HG03135 (cell line): ENCODE results near the gene SV2C.

ENCODE experiments used
- ATAC-seq: cut with Tn5 transposase; IDR thresholded peaks from one replicate; pipeline ENCODE4 v1.9.1; 2021; ENCODE audit warnings: mild to moderate bottlenecking, moderate library complexity; ENCODE audit not compliant: unreplicated experiment

The SV2C gene

GRCh38 chr5:76163111-76163628 is 80.0 kb downstream of the SV2C start:
- no peak for ATAC-seq

GRCh38 chr5:76165029-76165428 is 81.8 kb downstream of the SV2C start:
- ATAC-seq = no peak

- no peak for ATAC-seq
Measured at GRCh38 chr5:76165711-76166374, 82.7 kb downstream of the SV2C start.

GRCh38 chr5:76166886-76167576 is 83.8 kb downstream of the SV2C start:
- no peak for ATAC-seq

- no peak for ATAC-seq
Measured at GRCh38 chr5:76169146-76169905, 86.1 kb downstream of the SV2C start.

- no peak for ATAC-seq
Measured at GRCh38 chr5:76174101-76174500, 90.9 kb downstream of the SV2C start.

GRCh38 chr5:76175051-76175666 is 92.0 kb downstream of the SV2C start:
- no peak for ATAC-seq

GRCh38 chr5:76175821-76176403 is 92.7 kb downstream of the SV2C start:
- ATAC-seq = peak; percentile 69

- no peak for ATAC-seq
Measured at GRCh38 chr5:76177978-76178377, 94.8 kb downstream of the SV2C start.

- ATAC-seq = no peak
Measured at GRCh38 chr5:76178913-76179312, 95.7 kb downstream of the SV2C start.

- no peak for ATAC-seq
Measured at GRCh38 chr5:76180814-76181805, 97.9 kb downstream of the SV2C start.

- ATAC-seq = no peak
Measured at GRCh38 chr5:76187386-76187785, 104.2 kb downstream of the SV2C start.

GRCh38 chr5:76190356-76190755 is 107.2 kb downstream of the SV2C start:
- no peak for ATAC-seq

- no peak for ATAC-seq
Measured at GRCh38 chr5:76192837-76193236, 109.7 kb downstream of the SV2C start.

- ATAC-seq = no peak
Measured at GRCh38 chr5:76193635-76194034, 110.5 kb downstream of the SV2C start.

- no peak for ATAC-seq
Measured at GRCh38 chr5:76194340-76194739, 111.2 kb downstream of the SV2C start.

GRCh38 chr5:76196457-76196856 is 113.3 kb downstream of the SV2C start:
- ATAC-seq = no peak

GRCh38 chr5:76196886-76197489 is 113.8 kb downstream of the SV2C start:
- ATAC-seq = no peak

GRCh38 chr5:76197726-76198125 is 114.5 kb downstream of the SV2C start:
- no peak for ATAC-seq
